Esophagus squamous epithelium (tissue), 4 donors: ENCODE measurements around the gene SPATS2L.

Source experiments
- POLR2A ChIP-seq, 4 donors: fragments of 450-650 bp; IDR thresholded peaks; one replicate each; pipeline ENCODE4 v1.6.1; 2017; ENCODE audit warnings: antibody characterized with exemption in 4 of 4, mild to moderate bottlenecking in 4 of 4, moderate library complexity in 3 of 4
- TF ChIP-seq, protein P1 (sequence below), 6 experiments: fragments of 450-650 bp in 4 of 6; fragments of 200-600 bp in 2 of 6; sonication (generic) in 2 of 6; IDR thresholded peaks; one replicate each; pipeline ENCODE4 v1.5.1; 2016 to 2019; ENCODE audit warnings: antibody characterized with exemption in 6 of 6, mild to moderate bottlenecking in 4 of 6, moderate library complexity in 4 of 6

DNA sequence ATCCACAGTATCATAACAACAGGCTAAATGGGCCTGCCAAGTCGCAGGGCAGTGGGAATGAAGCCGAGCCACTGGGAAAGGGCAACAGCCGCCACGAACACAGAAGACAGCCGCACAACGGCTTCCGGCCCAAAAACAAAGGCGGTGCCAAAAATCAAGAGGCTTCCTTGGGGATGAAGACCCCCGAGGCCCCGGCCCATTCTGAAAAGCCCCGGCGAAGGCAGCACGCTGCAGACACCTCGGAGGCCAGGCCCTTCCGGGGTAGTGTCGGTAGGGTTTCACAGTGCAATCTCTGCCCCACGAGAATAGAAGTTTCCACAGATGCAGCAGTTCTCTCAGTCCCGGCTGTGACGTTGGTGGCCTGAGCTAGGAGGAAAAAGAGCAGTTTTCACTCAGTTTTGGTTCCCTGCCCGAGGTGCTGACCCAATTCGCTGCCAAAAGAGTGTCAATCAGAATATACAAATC, 171.2 kb downstream of the SPATS2L start:
- TF ChIP-seq, protein P1, sequence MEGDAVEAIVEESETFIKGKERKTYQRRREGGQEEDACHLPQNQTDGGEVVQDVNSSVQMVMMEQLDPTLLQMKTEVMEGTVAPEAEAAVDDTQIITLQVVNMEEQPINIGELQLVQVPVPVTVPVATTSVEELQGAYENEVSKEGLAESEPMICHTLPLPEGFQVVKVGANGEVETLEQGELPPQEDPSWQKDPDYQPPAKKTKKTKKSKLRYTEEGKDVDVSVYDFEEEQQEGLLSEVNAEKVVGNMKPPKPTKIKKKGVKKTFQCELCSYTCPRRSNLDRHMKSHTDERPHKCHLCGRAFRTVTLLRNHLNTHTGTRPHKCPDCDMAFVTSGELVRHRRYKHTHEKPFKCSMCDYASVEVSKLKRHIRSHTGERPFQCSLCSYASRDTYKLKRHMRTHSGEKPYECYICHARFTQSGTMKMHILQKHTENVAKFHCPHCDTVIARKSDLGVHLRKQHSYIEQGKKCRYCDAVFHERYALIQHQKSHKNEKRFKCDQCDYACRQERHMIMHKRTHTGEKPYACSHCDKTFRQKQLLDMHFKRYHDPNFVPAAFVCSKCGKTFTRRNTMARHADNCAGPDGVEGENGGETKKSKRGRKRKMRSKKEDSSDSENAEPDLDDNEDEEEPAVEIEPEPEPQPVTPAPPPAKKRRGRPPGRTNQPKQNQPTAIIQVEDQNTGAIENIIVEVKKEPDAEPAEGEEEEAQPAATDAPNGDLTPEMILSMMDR (IDR thresholded peaks at IDR 0.05) = no peak
- no peak for TF ChIP-seq POLR2A (IDR thresholded peaks at IDR 0.05)
